A549 (cell line): ENCODE measurements around the gene SH3BGR. TPM values are rescaled to one million over a fixed set of nuclear protein-coding genes. Genes with fewer than 3 reads are reported as not detected.

ENCODE experiments used
- ATAC-seq, 2 experiments: fragments of 200-7000 bp in 1 of 2; fragments of >200 bp in 1 of 2; cut with Nextera tagmentation in 1 of 2; cut with Tn5 transposase in 1 of 2; 3 replicates each; pipeline versions ENCODE4 v1.8.0 to v1.9.1; 2018 to 2020; ENCODE audit warnings: mild to moderate bottlenecking in 1 of 2, moderate library complexity in 1 of 2
- CTCF ChIA-PET: fragments of 300-600 bp; sonication (Branson Sonifier 250); formaldehyde crosslinking; extraction: SDS; loops from one replicate; lab custom pipeline; 2021; ENCODE audit warnings: antibody characterized with exemption, inconsistent platforms; lab: Yijun Ruan, JAX
- POLR2A ChIA-PET: fragments of 350-600 bp; formaldehyde crosslinking; extraction: SDS; loops from one replicate; lab custom pipeline; 2021; ENCODE audit warnings: antibody characterized with exemption, inconsistent platforms; lab: Yijun Ruan, JAX
- DNase-seq, 2 experiments: peaks; one replicate each; pipeline versions ENCODE4 v3.0.0 to v3.0.0-alpha.2; 2011 to 2016; ENCODE audit warnings: low read depth in 1 of 2, low spot score in 1 of 2
- FAIRE-seq: peaks from 2 replicates; lab custom pipeline; 2011; peaks lifted over from hg19 to GRCh38; lab: Jason Lieb, UNC
- H3K27ac ChIP-seq, 2 experiments: fragments of >200 bp; sonication (Bioruptor Twin); formaldehyde crosslinking; 3 replicates each; pipeline ENCODE4 v1.5.1; 2016 to 2017
- H3K4me1 ChIP-seq: fragments of >200 bp; sonication (Bioruptor Twin); formaldehyde crosslinking; 3 replicates; pipeline ENCODE4 v1.6.1; 2016
- H3K4me2 ChIP-seq: fragments of >200 bp; sonication (Bioruptor Twin); formaldehyde crosslinking; 3 replicates; pipeline ENCODE4 v1.6.1; 2016
- H3K4me3 ChIP-seq: fragments of >200 bp; sonication (Bioruptor Twin); formaldehyde crosslinking; 3 replicates; pipeline ENCODE4 v1.5.1; 2016
- H3K9me3 ChIP-seq: fragments of >200 bp; sonication (Bioruptor Twin); formaldehyde crosslinking; 3 replicates; pipeline ENCODE4 v1.6.1; 2016
- CEBPB ChIP-seq, 2 experiments: fragments of >200 bp in 1 of 2; sonication (Bioruptor Twin) in 1 of 2; formaldehyde crosslinking in 1 of 2; IDR thresholded peaks; 2 replicates each; pipeline ENCODE4 v1.6.1; 2012 to 2016
- CHD4 ChIP-seq: fragments of 200-600 bp; sonication (generic); IDR thresholded peaks from 2 replicates; pipeline ENCODE4 v1.6.1; 2016; ENCODE audit warnings: antibody characterized with exemption, mild to moderate bottlenecking, borderline replicate concordance
- EHF ChIP-seq: fragments of 250-450 bp; sonication (Bioruptor Pico); IDR thresholded peaks from 2 replicates; pipeline ENCODE4 v1.5.0; 2020; ENCODE audit warnings: mild to moderate bottlenecking
- FOSB ChIP-seq: fragments of 250-450 bp; sonication (Bioruptor Pico); IDR thresholded peaks from 2 replicates; pipeline ENCODE4 v1.5.0; 2020; ENCODE audit warnings: mild to moderate bottlenecking, moderate library complexity
- FOXS1 ChIP-seq: fragments of 250-450 bp; sonication (Bioruptor Pico); IDR thresholded peaks from 2 replicates; pipeline ENCODE4 v1.5.0; 2020; ENCODE audit warnings: mild to moderate bottlenecking, moderate library complexity
- JUN ChIP-seq, 2 experiments: fragments of >200 bp; sonication (Bioruptor Twin); formaldehyde crosslinking; IDR thresholded peaks; 2 replicates in 1 of 2; 3 replicates in 1 of 2; pipeline ENCODE4 v1.6.1; 2016 to 2017
- MYC ChIP-seq: IDR thresholded peaks from 2 replicates; pipeline ENCODE4 v1.6.1; 2012; ENCODE audit warnings: mild to moderate bottlenecking, inconsistent platforms, low read length, improper control_type of control experiment, borderline replicate concordance
- PHF8 ChIP-seq: fragments of 200-600 bp; sonication (generic); IDR thresholded peaks from 2 replicates; pipeline ENCODE4 v1.6.1; 2016; ENCODE audit warnings: low read depth, mild to moderate bottlenecking, antibody characterized with exemption, moderate library complexity, borderline replicate concordance
- RAD21 ChIP-seq, 2 experiments: fragments of >200 bp in 1 of 2; sonication (Bioruptor Twin) in 1 of 2; formaldehyde crosslinking in 1 of 2; IDR thresholded peaks in 1 of 2; conservative IDR thresholded peaks in 1 of 2; 2 replicates in 1 of 2; 3 replicates in 1 of 2; pipeline ENCODE4 v1.6.1; 2012 to 2018; ENCODE audit warnings: inconsistent platforms in 1 of 2
- RCOR1 ChIP-seq: fragments of 150-350 bp; IDR thresholded peaks from 2 replicates; pipeline ENCODE4 v1.6.1; 2014; ENCODE audit warnings: antibody characterized with exemption, low read length, low read depth
- RFX5 ChIP-seq: fragments of 450-650 bp; IDR thresholded peaks from 2 replicates; pipeline ENCODE4 v1.7.1; 2014; ENCODE audit warnings: antibody characterized with exemption, mild to moderate bottlenecking, moderate library complexity
- SMC3 ChIP-seq: fragments of >200 bp; sonication (Bioruptor Twin); formaldehyde crosslinking; IDR thresholded peaks from 3 replicates; pipeline ENCODE4 v1.6.1; 2018; ENCODE audit warnings: inconsistent platforms
- SREBF2 ChIP-seq: fragments of 450-650 bp; IDR thresholded peaks from 2 replicates; pipeline ENCODE4 v1.6.1; 2014; ENCODE audit warnings: mild to moderate bottlenecking, moderate library complexity
- WGBS: methylation state at CpG from one replicate; pipeline ENCODE4 v1.1.6; 2017; ENCODE audit errors: missing lambda C conversion rate; 5-methylcytosine and 5-hydroxymethylcytosine counted together
- polyA plus RNA-seq, 4 experiments: library from polyadenylated mRNA; depleted of rRNA in 3 of 4; stranded (reverse); fragments of >200 nt; fragmentation: RNase III in 1 of 4; extraction: RNeasy Plus Mini Kit Qiagen cat#74134 plus additional on column Dnase treatment in 1 of 4; gene quantifications; 2 replicates in 3 of 4; 3 replicates in 1 of 4; pipeline ENCODE4 v1.2.3, GENCODE V29; 2011 to 2017
- TF ChIP-seq, protein P1 (sequence below): fragments of >200 bp; sonication (Bioruptor Twin); formaldehyde crosslinking; IDR thresholded peaks from 2 replicates; pipeline ENCODE4 v1.6.1; 2016
- TF ChIP-seq, protein P2 (sequence below): IDR thresholded peaks from 2 replicates; pipeline ENCODE4 v1.6.1; 2012
- TF ChIP-seq, protein P3 (sequence below): fragments of >200 bp; sonication (Bioruptor Twin); formaldehyde crosslinking; IDR thresholded peaks from 3 replicates; pipeline ENCODE4 v1.5.1; 2016
- TF ChIP-seq, protein P4 (sequence below): fragments of 250-450 bp; sonication (Bioruptor Pico); IDR thresholded peaks from 2 replicates; pipeline ENCODE4 v1.5.0; 2020; ENCODE audit warnings: low read depth, mild to moderate bottlenecking, moderate library complexity
- TF ChIP-seq, protein P5 (sequence below): IDR thresholded peaks from 2 replicates; pipeline ENCODE4 v1.6.1; 2012

SH3BGR gene
- polyA plus RNA-seq, 2 of the 4 experiments (the other 2 are of a cell fraction): 1.0 to 3.0 TPM

DNA sequence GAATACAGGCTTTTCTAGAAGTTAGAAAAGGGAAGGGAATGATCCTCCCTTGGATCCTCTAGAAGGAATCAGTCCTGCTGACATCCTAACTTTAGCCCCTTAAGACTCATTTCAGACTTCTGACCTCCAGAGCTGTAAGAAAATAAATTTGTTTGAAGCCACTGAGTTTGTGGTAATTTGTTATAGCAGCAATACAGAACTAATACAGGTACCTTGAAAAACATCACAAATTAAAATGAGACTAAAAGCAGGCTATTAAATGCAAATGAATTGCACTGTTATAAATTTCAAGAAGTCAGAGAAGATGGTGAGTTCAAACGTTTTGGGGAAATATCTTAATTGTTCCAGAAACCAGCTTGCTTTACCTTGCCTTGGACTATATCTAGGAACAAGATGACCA is 12.5 kb upstream of the SH3BGR start (continued):
- no peak for TF ChIP-seq EHF
- TF ChIP-seq, protein P1, sequence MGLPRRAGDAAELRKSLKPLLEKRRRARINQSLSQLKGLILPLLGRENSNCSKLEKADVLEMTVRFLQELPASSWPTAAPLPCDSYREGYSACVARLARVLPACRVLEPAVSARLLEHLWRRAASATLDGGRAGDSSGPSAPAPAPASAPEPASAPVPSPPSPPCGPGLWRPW: no peak
- TF ChIP-seq RFX5: no peak
- TF ChIP-seq CHD4: no peak
- TF ChIP-seq RCOR1: no peak
- TF ChIP-seq SMC3: no peak

DNA sequence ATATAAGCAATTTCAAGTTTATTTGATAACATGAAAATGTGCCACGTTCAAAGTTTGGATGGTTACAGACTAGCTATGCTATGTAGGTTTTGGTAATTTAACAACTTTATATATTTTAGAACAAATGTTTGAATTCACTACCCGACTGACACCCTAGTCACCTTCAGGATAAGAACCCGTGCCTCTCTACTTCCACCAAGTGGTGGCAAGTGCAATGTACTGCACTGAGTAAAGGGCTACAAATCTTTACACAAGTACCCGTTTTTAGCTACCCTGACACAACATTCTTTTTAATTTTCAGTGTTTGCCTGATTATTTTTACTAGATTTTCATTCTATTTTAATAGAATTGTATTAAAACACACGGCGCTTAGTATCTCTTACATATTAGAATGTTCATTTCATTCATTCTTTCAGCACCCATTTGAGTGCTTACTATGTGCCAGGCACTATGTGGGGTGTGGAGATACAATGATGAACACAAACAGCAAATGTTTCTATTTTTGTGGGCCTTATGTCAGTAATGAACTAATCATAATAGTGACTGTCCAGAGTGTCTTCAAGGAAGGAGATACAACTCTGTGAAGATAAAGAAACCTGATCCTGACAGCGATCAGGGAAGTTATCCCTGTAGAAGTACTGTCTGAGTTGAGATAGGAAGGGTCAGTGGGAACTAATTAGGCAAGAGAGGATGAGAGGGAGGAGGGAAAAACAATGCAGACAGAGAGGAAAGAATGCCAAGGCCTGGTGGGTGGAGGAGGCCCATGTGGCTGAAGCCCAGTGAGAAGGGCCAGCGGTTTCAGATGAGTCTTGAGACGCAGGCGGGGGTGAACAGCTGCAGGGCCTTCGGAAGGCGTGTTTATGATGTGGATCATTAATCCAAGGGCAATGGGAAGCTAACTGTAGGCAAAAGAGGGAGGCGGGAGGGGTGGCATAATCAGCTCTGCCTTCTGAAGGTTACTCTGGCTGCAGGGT is 10.0 kb upstream of the SH3BGR start:
- DNase-seq (peak; percentile 36 to 46), ATAC-seq (peak in 1 of 2 experiments; percentile 72; a peak in 3 of 6 replicates), FAIRE-seq (no peak)
- 0 out of 3 replicates have a peak, but pooled peaks cover 9% of the 10 kb centered on the region for H3K4me1 ChIP-seq
- POLR2A ChIA-PET: no interaction called here
- no peaks in the 10 kb centered on the region for H3K9me3 ChIP-seq
- TF ChIP-seq MYC (no peak), CEBPB (IDR thresholded peaks at IDR 0.05) (no peak), JUN (IDR thresholded peaks at IDR 0.05) (no peak), SREBF2 (no peak), PHF8 (no peak), FOSB (CRISPR knock-in tag) (no peak), RAD21 (conservative IDR thresholded peaks at IDR 0.05 in 1 of 2, IDR thresholded peaks at IDR 0.05 in 1 of 2) (peak; percentile 47 to 57), SMC3 (peak; percentile 40; the same call in 2 of the 3 replicates), FOXS1 (CRISPR knock-in tag) (no peak)
- TF ChIP-seq, protein P2, sequence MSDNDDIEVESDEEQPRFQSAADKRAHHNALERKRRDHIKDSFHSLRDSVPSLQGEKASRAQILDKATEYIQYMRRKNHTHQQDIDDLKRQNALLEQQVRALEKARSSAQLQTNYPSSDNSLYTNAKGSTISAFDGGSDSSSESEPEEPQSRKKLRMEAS: no peak
- TF ChIP-seq, protein P3, sequence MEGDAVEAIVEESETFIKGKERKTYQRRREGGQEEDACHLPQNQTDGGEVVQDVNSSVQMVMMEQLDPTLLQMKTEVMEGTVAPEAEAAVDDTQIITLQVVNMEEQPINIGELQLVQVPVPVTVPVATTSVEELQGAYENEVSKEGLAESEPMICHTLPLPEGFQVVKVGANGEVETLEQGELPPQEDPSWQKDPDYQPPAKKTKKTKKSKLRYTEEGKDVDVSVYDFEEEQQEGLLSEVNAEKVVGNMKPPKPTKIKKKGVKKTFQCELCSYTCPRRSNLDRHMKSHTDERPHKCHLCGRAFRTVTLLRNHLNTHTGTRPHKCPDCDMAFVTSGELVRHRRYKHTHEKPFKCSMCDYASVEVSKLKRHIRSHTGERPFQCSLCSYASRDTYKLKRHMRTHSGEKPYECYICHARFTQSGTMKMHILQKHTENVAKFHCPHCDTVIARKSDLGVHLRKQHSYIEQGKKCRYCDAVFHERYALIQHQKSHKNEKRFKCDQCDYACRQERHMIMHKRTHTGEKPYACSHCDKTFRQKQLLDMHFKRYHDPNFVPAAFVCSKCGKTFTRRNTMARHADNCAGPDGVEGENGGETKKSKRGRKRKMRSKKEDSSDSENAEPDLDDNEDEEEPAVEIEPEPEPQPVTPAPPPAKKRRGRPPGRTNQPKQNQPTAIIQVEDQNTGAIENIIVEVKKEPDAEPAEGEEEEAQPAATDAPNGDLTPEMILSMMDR: peak; percentile 45; the same call in 2 of the 3 replicates
- TF ChIP-seq, protein P4, sequence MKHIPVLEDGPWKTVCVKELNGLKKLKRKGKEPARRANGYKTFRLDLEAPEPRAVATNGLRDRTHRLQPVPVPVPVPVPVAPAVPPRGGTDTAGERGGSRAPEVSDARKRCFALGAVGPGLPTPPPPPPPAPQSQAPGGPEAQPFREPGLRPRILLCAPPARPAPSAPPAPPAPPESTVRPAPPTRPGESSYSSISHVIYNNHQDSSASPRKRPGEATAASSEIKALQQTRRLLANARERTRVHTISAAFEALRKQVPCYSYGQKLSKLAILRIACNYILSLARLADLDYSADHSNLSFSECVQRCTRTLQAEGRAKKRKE: no peak
- TF ChIP-seq, protein P5, sequence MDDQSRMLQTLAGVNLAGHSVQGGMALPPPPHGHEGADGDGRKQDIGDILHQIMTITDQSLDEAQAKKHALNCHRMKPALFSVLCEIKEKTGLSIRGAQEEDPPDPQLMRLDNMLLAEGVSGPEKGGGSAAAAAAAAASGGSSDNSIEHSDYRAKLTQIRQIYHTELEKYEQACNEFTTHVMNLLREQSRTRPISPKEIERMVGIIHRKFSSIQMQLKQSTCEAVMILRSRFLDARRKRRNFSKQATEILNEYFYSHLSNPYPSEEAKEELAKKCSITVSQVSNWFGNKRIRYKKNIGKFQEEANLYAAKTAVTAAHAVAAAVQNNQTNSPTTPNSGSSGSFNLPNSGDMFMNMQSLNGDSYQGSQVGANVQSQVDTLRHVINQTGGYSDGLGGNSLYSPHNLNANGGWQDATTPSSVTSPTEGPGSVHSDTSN: no peak
- H3K4me3 ChIP-seq: no peak overlapping the region
- H3K27ac ChIP-seq: no peak overlapping the region
- WGBS: 46% methylated on average over 13 of the region's 13 CpGs
- H3K4me2 ChIP-seq: no peak overlapping the region
- CTCF ChIA-PET: interaction anchor here (0.6 to 3.7 kb wide), 13 partner anchors 11 to 270 kb away, joined by 3 to 29 read pairs (median 4); no protein-coding TSS in a partner anchor
